GM12878 (cell line): Measurements from ENCODE around the gene OPRL1. TPM values are rescaled to one million over a fixed set of nuclear protein-coding genes. Genes with fewer than 3 reads are reported as not detected.

ENCODE experiments used
- ATAC-seq: fragments of 200-7000 bp; cut with Tn5 transposase; 3 replicates; pipeline ENCODE4 v1.9.1; 2020; ENCODE audit warnings: mild to moderate bottlenecking, moderate library complexity
- BruUV-seq: library from RNA; stranded (reverse); fragments of 400-500 nt; replicated peaks from 2 replicates; lab custom pipeline; 2021; lab: Mats Ljungman, UMichigan
- CTCF ChIA-PET: fragments of 300-600 bp; sonication (Branson Sonifier 250); formaldehyde crosslinking; extraction: SDS; loops from one replicate; lab custom pipeline; 2021; ENCODE audit warnings: inconsistent platforms; lab: Yijun Ruan, JAX
- POLR2A ChIA-PET: fragments of 350-600 bp; formaldehyde crosslinking; extraction: SDS; loops from one replicate; lab custom pipeline; 2021; ENCODE audit warnings: inconsistent platforms; lab: Charles Lee
- RAD21 ChIA-PET: fragments of 300-600 bp; sonication (Branson Sonifier 250); formaldehyde crosslinking; loops from one replicate; lab custom pipeline; 2023; ENCODE audit warnings: antibody characterized with exemption; ENCODE audit not compliant: unreplicated experiment; lab: Charles Lee
- SMC1A ChIA-PET: fragments of 300-600 bp; sonication (Branson Sonifier 250); formaldehyde crosslinking; loops from one replicate; lab custom pipeline; 2023; ENCODE audit not compliant: unreplicated experiment, uncharacterized antibody; lab: Charles Lee
- DNase-seq: peaks from one replicate; pipeline ENCODE4 v3.0.0-alpha.2; 2011; ENCODE audit warnings: low read depth, low spot score
- FAIRE-seq: peaks from 3 replicates; lab custom pipeline; 2011; peaks lifted over from hg19 to GRCh38; lab: Jason Lieb, UNC
- H2AFZ ChIP-seq: 2 replicates; pipeline ENCODE4 v1.6.0; 2011; ENCODE audit warnings: low read depth, low read length, control low read depth; ENCODE audit not compliant: control insufficient read depth
- H3K27ac ChIP-seq: 2 replicates; pipeline ENCODE4 v1.5.1; 2011; ENCODE audit warnings: control low read depth; ENCODE audit not compliant: control insufficient read depth, insufficient read depth
- H3K27me3 ChIP-seq, 2 experiments: replicated peaks in 1 of 2; 2 replicates each; pipeline versions ENCODE4 v1.6.0 to v1.6.1; 2011; ENCODE audit warnings: low read length in 1 of 2; ENCODE audit not compliant: control insufficient read depth in 2 of 2, insufficient read depth in 2 of 2
- H3K36me3 ChIP-seq, 2 experiments: 2 replicates each; pipeline ENCODE4 v1.5.1; 2011; ENCODE audit warnings: low read length in 1 of 2; ENCODE audit not compliant: control insufficient read depth in 2 of 2, insufficient read depth in 2 of 2
- H3K4me1 ChIP-seq: 2 replicates; pipeline ENCODE4 v1.6.1; 2011; ENCODE audit warnings: mild to moderate bottlenecking, low read length, moderate library complexity, mixed read lengths; ENCODE audit not compliant: control insufficient read depth, insufficient read depth
- H3K4me2 ChIP-seq: 2 replicates; pipeline ENCODE4 v1.6.0; 2011; ENCODE audit warnings: control low read depth; ENCODE audit not compliant: control insufficient read depth, insufficient read depth
- H3K4me3 ChIP-seq: fragments of 200-600 bp; sonication (generic); 2 replicates; pipeline ENCODE4 v1.5.1; 2016
- H3K79me2 ChIP-seq: 2 replicates; pipeline ENCODE4 v1.6.0; 2011; ENCODE audit warnings: low read length; ENCODE audit not compliant: control insufficient read depth, insufficient read depth
- H3K9ac ChIP-seq: 2 replicates; pipeline ENCODE4 v1.8.0; 2011; ENCODE audit warnings: low read length, control low read depth, mixed read lengths; ENCODE audit not compliant: control insufficient read depth, insufficient read depth
- H3K9me3 ChIP-seq: replicated peaks from 3 replicates; pipeline ENCODE4 v1.5.1; 2011; ENCODE audit warnings: mild to moderate bottlenecking, low read length; ENCODE audit not compliant: control insufficient read depth, insufficient read depth
- H4K20me1 ChIP-seq: 2 replicates; pipeline ENCODE4 v1.6.0; 2011; ENCODE audit not compliant: control insufficient read depth, insufficient read depth
- BACH1 ChIP-seq: fragments of 450-650 bp; IDR thresholded peaks from 2 replicates; pipeline ENCODE4 v1.6.1; 2017; ENCODE audit warnings: mild to moderate bottlenecking, borderline replicate concordance
- BHLHE40 ChIP-seq, 2 experiments: fragments of 450-650 bp in 1 of 2; IDR thresholded peaks; 2 replicates each; pipeline ENCODE4 v1.6.1; 2011 to 2017; ENCODE audit warnings: low read depth in 2 of 2, borderline replicate concordance in 1 of 2, improper control_type of control experiment in 1 of 2, low read length in 1 of 2, mild to moderate bottlenecking in 1 of 2
- BRCA1 ChIP-seq: IDR thresholded peaks from 2 replicates; pipeline ENCODE4 v1.6.1; 2011; ENCODE audit warnings: low read depth, low read length, improper control_type of control experiment
- CBFB ChIP-seq: IDR thresholded peaks from 2 replicates; pipeline ENCODE4 v1.6.1; 2016; ENCODE audit warnings: antibody characterized with exemption, low read depth
- CREM ChIP-seq: IDR thresholded peaks from 2 replicates; pipeline ENCODE4 v1.6.1; 2014; ENCODE audit warnings: antibody characterized with exemption, low read depth
- EP300 ChIP-seq, 2 experiments: fragments of 150-350 bp in 1 of 2; IDR thresholded peaks; 2 replicates each; pipeline ENCODE4 v1.6.1; 2011 to 2012; ENCODE audit warnings: low read depth in 2 of 2, low read length in 2 of 2, borderline replicate concordance in 1 of 2, improper control_type of control experiment in 1 of 2, inconsistent platforms in 1 of 2; ENCODE audit not compliant: control insufficient read depth in 1 of 2
- JUNB ChIP-seq: IDR thresholded peaks from 2 replicates; pipeline ENCODE4 v1.6.1; 2016; ENCODE audit warnings: antibody characterized with exemption, mild to moderate bottlenecking
- LARP7 ChIP-seq: fragments of 450-650 bp; IDR thresholded peaks from 2 replicates; pipeline ENCODE4 v1.6.1; 2017; ENCODE audit warnings: mild to moderate bottlenecking
- MEF2A ChIP-seq: IDR thresholded peaks from 2 replicates; pipeline ENCODE4 v1.6.1; 2011; ENCODE audit warnings: low read depth, mild to moderate bottlenecking, low read length, moderate library complexity; ENCODE audit not compliant: insufficient read depth
- NBN ChIP-seq: fragments of 450-650 bp; IDR thresholded peaks from 2 replicates; pipeline ENCODE4 v1.6.1; 2016
- NFXL1 ChIP-seq: fragments of 450-650 bp; IDR thresholded peaks from 2 replicates; pipeline ENCODE4 v1.6.1; 2017; ENCODE audit warnings: antibody characterized with exemption, mild to moderate bottlenecking, borderline replicate concordance
- NFYA ChIP-seq: IDR thresholded peaks from 2 replicates; pipeline ENCODE4 v1.6.1; 2011; ENCODE audit warnings: low read depth, mild to moderate bottlenecking, low read length, improper control_type of control experiment, borderline replicate concordance
- RAD51 ChIP-seq: fragments of 450-650 bp; IDR thresholded peaks from 2 replicates; pipeline ENCODE4 v1.6.1; 2016; ENCODE audit warnings: moderate library complexity, mild to moderate bottlenecking, inconsistent platforms
- YY1 ChIP-seq: IDR thresholded peaks from 2 replicates; pipeline ENCODE4 v1.6.1; 2011; ENCODE audit warnings: low read depth, mild to moderate bottlenecking, low read length
- WGBS: methylation state at CpG from one replicate; pipeline ENCODE4 v1.1.6; 2016; ENCODE audit warnings: low lambda C conversion rate; ENCODE audit not compliant: insufficient replicate concordance, insufficient coverage; ENCODE audit errors: missing lambda C conversion rate; 5-methylcytosine and 5-hydroxymethylcytosine counted together
- in situ Hi-C: fragments of 300-500 bp; cut with MboI; formaldehyde crosslinking; loops from 9 replicates; pipeline ENCODE4 v1.14.3; 2018; ENCODE audit warnings: mixed read lengths
- intact Hi-C: fragments of 100-400 bp; cut with micrococcal nuclease; formaldehyde crosslinking; loops from one replicate; pipeline ENCODE4 v1.14.2; 2022; ENCODE audit not compliant: unreplicated experiment
- polyA plus RNA-seq, 11 experiments: library from polyadenylated mRNA; depleted of rRNA in 4 of 11; unstranded in 6 of 11; stranded (reverse) in 5 of 11; fragments of >200 nt; fragmentation: Nextera tagmentation in 4 of 11; fragmentation: Illumina TruSeq in 1 of 11; extraction: Ambion mirVana in 4 of 11; extraction: Trizol in 1 of 11; gene quantifications; 1 replicate in 1 of 11; 2 replicates in 10 of 11; pipeline versions ENCODE4 v1.2.1 to v1.2.3, GENCODE V29; 2011 to 2016; ENCODE audit warnings: inconsistent platforms in 2 of 11, missing spikeins in 2 of 11, low read depth in 1 of 11
- total RNA-seq, 4 experiments: library from RNA; depleted of rRNA in 3 of 4; stranded (reverse); fragments of >200 nt in 3 of 4; fragmentation: Illumina TruSeq in 1 of 4; extraction: Trizol in 1 of 4; gene quantifications; 2 replicates each; pipeline versions ENCODE4 v1.2.1 to v1.2.3, GENCODE V29; 2013 to 2021
- TF ChIP-seq, protein P1 (sequence below): fragments of 450-650 bp; formaldehyde crosslinking; IDR thresholded peaks from 2 replicates; pipeline ENCODE4 v1.4.0; 2020; ENCODE audit warnings: mild to moderate bottlenecking, moderate library complexity
- TF ChIP-seq, protein P2 (sequence below): fragments of 450-650 bp; IDR thresholded peaks from 2 replicates; pipeline ENCODE4 v1.6.1; 2017; ENCODE audit warnings: antibody characterized with exemption, mild to moderate bottlenecking, moderate library complexity

Gene OPRL1
- total and polyA plus RNA-seq, 10 of the 15 experiments (the other 5 are each of a cell fraction or from before 2014, with no cell fraction given), result 0.04 to 0.41 (median 0.24) TPM; not detected in 1

DNA sequence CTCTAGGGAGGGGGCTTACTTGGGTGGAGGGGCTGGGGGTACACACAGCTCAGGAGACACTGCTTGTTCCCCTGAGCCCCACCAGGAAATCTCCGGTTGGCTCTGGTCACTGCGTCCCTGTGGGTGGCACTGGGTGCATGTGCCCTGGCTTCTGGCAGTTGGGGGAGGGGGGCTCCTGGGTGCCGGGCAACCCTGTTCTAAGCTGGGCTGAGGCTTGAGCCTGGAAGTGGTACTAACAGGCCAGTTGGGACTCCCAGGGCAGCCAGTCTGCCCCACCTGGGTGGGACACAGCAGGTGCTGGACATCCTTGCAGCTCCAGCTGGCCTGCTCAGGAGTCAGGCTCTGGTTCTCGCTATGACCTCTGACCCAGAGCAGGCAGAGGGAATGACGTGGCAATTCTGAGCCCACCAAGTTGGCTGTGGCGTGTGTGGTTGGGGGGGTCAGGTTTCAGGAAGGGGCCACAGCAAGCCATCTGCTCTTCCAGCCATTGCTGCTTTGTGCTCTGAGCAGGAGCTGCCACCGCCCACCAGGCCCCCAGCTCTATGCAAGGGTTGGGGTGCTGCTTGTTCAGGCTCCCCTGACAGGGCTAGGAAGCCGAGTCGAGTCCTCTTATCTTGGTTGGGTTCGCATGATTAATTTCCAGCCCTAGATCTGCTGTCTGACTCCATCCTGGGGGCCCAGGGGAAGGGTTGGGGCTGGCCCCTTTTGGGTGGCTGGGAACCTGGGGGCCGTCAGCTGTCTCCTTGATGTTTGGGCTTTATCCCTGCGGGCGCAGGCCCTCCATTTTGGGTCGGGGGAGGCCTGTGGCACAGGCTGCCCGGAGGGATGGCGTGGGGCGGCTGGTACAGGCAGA lies 43.3 kb upstream of the OPRL1 start:
- BruUV-seq, result no TSS peak
- intact Hi-C loops (loop anchor here (2.0 kb wide), 1 partner anchor 24 kb away; no protein-coding TSS in a partner anchor), in situ Hi-C loops (no loop called here)
- no peak for FAIRE-seq
- H3K4me3 ChIP-seq, result no peak overlapping the region
- no peaks in the 10 kb centered on the region for H3K27me3 ChIP-seq
- H4K20me1 ChIP-seq, result no peaks in the 10 kb centered on the region
- ChIA-PET POLR2A (interaction anchor here (0.5 to 7.2 kb wide), 9 partner anchors 18 to 115 kb away, joined by 3 to 63 read pairs (median 4); partner anchors contain the start of genes PRPF6 and SAMD10), RAD21 (interaction anchor here (1.1 to 7.1 kb wide), 4 partner anchors 21 to 56 kb away, joined by 3 to 92 read pairs (median 4); partner anchors contain the start of genes OPRL1, PRPF6, RGS19 and SAMD10), CTCF (interaction anchor here (1.0 to 9.1 kb wide), 7 partner anchors 20 to 86 kb away, joined by 3 to 108 read pairs (median 4); partner anchors contain the start of genes PRPF6 and SAMD10), SMC1A (interaction anchor here (0.6 to 6.1 kb wide), 8 partner anchors 10 to 84 kb away, joined by 3 to 52 read pairs (median 3); partner anchors contain the start of genes PRPF6 and SAMD10)
- no peaks in the 10 kb centered on the region for H3K9me3 ChIP-seq
- H3K4me2 ChIP-seq, result peak overlapping the region; percentile 70
- H3K9ac ChIP-seq, result peak overlapping the region; percentile 64
- H3K36me3 ChIP-seq, result peaks cover 6 to 14% of the 10 kb centered on the region in 2 experiments; a peak in 3 of 4 replicates
- peaks cover 4% of the 10 kb centered on the region for H3K79me2 ChIP-seq
- no peak for DNase-seq
- H3K27ac ChIP-seq, result peak overlapping the region; percentile 77
- ATAC-seq, result no peak
- peaks cover 52% of the 10 kb centered on the region for H3K4me1 ChIP-seq
- no peak overlapping the region for H2AFZ ChIP-seq
- WGBS, result 28% methylated on average over 17 of the region's 17 CpGs
- peak; percentile 19; the same call in 1 of the 2 replicates for TF ChIP-seq JUNB
- TF ChIP-seq, protein P1, sequence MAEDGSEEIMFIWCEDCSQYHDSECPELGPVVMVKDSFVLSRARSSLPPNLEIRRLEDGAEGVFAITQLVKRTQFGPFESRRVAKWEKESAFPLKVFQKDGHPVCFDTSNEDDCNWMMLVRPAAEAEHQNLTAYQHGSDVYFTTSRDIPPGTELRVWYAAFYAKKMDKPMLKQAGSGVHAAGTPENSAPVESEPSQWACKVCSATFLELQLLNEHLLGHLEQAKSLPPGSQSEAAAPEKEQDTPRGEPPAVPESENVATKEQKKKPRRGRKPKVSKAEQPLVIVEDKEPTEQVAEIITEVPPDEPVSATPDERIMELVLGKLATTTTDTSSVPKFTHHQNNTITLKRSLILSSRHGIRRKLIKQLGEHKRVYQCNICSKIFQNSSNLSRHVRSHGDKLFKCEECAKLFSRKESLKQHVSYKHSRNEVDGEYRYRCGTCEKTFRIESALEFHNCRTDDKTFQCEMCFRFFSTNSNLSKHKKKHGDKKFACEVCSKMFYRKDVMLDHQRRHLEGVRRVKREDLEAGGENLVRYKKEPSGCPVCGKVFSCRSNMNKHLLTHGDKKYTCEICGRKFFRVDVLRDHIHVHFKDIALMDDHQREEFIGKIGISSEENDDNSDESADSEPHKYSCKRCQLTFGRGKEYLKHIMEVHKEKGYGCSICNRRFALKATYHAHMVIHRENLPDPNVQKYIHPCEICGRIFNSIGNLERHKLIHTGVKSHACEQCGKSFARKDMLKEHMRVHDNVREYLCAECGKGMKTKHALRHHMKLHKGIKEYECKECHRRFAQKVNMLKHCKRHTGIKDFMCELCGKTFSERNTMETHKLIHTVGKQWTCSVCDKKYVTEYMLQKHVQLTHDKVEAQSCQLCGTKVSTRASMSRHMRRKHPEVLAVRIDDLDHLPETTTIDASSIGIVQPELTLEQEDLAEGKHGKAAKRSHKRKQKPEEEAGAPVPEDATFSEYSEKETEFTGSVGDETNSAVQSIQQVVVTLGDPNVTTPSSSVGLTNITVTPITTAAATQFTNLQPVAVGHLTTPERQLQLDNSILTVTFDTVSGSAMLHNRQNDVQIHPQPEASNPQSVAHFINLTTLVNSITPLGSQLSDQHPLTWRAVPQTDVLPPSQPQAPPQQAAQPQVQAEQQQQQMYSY (CRISPR knock-in tag), result 0 out of 2 replicates have a peak, but pooled peaks have one; percentile 42
- no peak for TF ChIP-seq NBN
- TF ChIP-seq, protein P2, sequence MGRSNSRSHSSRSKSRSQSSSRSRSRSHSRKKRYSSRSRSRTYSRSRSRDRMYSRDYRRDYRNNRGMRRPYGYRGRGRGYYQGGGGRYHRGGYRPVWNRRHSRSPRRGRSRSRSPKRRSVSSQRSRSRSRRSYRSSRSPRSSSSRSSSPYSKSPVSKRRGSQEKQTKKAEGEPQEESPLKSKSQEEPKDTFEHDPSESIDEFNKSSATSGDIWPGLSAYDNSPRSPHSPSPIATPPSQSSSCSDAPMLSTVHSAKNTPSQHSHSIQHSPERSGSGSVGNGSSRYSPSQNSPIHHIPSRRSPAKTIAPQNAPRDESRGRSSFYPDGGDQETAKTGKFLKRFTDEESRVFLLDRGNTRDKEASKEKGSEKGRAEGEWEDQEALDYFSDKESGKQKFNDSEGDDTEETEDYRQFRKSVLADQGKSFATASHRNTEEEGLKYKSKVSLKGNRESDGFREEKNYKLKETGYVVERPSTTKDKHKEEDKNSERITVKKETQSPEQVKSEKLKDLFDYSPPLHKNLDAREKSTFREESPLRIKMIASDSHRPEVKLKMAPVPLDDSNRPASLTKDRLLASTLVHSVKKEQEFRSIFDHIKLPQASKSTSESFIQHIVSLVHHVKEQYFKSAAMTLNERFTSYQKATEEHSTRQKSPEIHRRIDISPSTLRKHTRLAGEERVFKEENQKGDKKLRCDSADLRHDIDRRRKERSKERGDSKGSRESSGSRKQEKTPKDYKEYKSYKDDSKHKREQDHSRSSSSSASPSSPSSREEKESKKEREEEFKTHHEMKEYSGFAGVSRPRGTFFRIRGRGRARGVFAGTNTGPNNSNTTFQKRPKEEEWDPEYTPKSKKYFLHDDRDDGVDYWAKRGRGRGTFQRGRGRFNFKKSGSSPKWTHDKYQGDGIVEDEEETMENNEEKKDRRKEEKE, result no peak
- TF ChIP-seq LARP7, result no peak; the same call in 1 of the 2 replicates
- no peak for TF ChIP-seq EP300 (IDR thresholded peaks at IDR 0.05; ENCODE audit: borderline replicate concordance in 1 of 2, control insufficient read depth in 1 of 2, low read depth in 2 of 2, low read length in 2 of 2)
- TF ChIP-seq RAD51, result no peak
- 0 out of 2 replicates have a peak, but pooled peaks have one; percentile 53 for TF ChIP-seq YY1
- no peak for TF ChIP-seq MEF2A
- peak; percentile 38; the same call in 1 of the 2 replicates for TF ChIP-seq BACH1
- peak; percentile 69 for TF ChIP-seq CREM
- TF ChIP-seq BRCA1, result no peak
- no peak for TF ChIP-seq NFYA
- no peak for TF ChIP-seq NFXL1
- TF ChIP-seq CBFB, result 0 out of 2 replicates have a peak, but pooled peaks have one; percentile 2
- no peak; a peak in 1 of 4 replicates for TF ChIP-seq BHLHE40 (IDR thresholded peaks at IDR 0.05; ENCODE audit: borderline replicate concordance in 1 of 2, low read depth in 2 of 2, low read length in 1 of 2)
